ENCODE data around the gene PRKCZ.
"Not testable (repeated sequence)": the region's sequence is repeated elsewhere in the genome, so short reads cannot be mapped to it uniquely, and the experiment has no call there.

Gene PRKCZ

GRCh38 chr1:2103266-2103900, 53.2 kb downstream of the PRKCZ start:
- no peak for DNase-seq (ENCODE audit: low spot score)

GRCh38 chr1:2103901-2104590, 53.8 kb downstream of the PRKCZ start:
- no peak for DNase-seq (ENCODE audit: low spot score)

- DNase-seq (ENCODE audit: low spot score) = no peak
Observed at GRCh38 chr1:2104621-2105427, 54.6 kb downstream of the PRKCZ start.

GRCh38 chr1:2105781-2106524, 55.7 kb downstream of the PRKCZ start:
- no peak for DNase-seq (ENCODE audit: low spot score)

DNA sequence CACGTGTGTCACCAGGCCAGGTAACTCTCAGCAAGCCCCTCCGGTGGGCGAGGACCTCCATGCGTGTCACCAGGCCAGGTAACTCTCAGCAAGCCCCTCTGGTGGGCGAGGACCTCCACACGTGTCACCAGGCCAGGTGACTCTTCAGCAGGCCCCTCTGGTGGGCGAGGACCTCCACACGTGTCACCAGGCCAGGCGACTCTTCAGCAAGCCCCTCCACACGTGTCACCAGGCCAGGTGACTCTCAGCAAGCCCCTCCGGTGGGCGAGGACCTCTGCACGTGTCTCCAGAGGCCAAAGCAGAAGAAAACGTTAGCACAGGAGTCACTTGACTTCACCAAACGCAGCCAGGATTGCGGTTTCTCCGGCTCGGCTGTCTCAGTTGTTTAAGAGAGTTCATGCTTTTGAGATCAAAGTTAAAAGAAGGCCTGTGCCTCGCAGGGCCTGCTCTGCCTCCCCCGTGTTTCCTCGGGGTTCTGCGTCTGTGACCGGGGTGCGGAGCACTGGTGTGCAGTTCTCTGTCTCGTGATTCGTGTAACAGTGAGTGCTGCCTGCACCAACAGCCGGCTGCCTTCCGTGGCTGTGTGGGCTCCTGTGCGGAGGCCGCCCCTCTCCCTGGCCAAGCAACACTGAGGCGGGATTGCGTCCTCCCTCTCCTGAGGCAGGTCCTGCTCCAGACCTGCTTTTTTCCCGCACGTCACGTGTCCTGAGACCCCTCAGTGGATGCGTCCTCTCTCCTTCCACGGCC, 56.6 kb downstream of the PRKCZ start:
- no peak for DNase-seq (ENCODE audit: low spot score)

GRCh38 chr1:2107586-2108212, 57.5 kb downstream of the PRKCZ start:
- DNase-seq (ENCODE audit: low spot score) = no peak

- peak; percentile 89 for DNase-seq (ENCODE audit: low spot score)
Observed at GRCh38 chr1:2108213-2108876, 58.1 kb downstream of the PRKCZ start.

GRCh38 chr1:2108877-2109580, 58.8 kb downstream of the PRKCZ start:
- no peak for DNase-seq (ENCODE audit: low spot score)

DNA sequence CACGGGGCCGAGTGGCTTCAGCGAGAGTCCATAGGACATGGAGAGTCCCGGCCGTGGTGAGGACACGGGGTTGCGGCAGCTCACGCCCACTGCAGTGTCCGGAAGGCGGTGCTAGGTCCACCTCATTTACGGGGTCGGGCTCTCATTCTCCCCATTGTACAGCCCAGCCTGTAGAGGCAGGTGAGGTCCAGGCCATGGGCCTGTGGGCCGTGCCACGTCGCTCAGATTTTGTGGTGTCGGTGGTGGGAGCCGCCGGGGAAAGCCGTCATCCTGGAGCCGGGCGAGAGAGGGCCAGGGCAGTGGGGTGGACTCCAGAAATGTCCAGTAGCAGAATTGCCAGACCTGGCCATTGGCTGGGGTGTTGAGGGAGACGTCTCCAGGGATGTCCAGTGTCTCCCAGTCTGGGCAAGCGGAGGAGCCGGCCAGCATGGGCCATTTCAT, 59.4 kb downstream of the PRKCZ start:
- no peak for DNase-seq (ENCODE audit: low spot score)

DNA sequence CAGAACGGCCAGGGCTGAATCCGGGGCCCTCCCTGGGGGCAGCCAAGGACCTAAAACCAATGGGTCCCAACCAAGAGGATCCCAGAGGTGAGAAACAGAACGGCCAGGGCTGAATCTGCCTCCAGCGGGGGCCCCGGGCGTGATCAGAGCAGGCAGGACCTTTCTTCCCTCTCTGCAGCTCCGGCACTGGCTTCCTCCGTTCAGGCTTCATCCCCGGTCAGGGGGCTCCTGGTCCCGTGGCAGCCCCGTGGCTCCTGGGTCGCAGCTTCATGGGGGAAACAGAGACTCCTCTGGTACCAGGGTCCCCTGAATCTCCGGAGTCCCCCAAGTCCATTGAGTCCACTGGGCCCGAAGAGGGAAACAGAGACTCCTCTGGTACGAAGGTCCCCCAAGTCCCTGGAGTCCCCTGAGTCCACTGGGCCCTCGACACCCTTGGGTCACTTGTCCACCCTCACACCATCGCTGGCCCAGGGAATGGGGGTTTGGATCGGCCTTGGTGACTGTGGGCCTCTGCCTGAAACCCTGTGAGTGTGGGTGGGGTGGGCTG, 60.1 kb downstream of the PRKCZ start:
- DNase-seq (ENCODE audit: low spot score) = no peak

GRCh38 chr1:2110738-2111673, 60.8 kb downstream of the PRKCZ start:
- DNase-seq (ENCODE audit: low spot score) = no peak

DNA sequence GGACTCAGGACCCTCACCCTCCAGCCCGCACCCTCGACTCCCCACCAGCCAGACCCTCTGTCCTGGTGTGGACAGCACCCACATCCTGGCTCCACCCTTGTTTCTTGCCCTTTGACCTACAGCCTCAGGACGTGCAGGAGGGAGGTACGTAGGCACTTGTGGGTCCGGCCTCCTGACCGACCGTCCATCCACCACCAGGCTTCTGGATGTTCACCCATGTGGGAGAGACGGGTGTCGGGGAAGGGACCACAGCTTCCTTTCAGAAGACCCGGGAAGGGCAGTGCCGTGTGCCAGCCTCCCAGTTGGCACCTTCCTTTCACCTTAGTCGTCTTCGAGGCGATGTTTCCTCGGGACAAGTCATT, 61.4 kb downstream of the PRKCZ start:
- no peak for DNase-seq (ENCODE audit: low spot score)

DNA sequence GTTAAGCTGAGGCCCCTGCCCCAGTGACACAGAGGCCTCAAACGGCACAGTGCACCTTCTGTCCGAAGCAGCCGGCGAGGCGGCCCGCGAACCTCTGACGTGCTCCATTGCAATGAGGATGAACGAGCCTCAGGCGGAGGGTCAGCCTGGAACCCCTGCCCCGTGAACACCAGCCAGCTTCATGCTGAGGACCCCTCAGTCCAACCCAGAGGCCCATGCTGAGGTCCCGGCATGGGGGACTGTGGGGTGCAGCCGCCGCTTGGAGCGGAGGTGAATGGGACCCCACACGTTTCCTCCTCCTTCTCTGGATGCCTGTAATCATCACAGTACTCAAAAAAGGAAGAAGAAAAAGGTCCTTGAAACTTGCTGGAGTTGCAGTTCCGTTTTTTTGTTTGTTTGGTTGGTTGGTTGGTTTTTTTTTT, 62.1 kb downstream of the PRKCZ start:
- DNase-seq (ENCODE audit: low spot score) = no peak

- no peak for DNase-seq (ENCODE audit: low spot score)
Observed at GRCh38 chr1:2113620-2114135, 63.5 kb downstream of the PRKCZ start.

GRCh38 chr1:2114635-2115007, 64.4 kb downstream of the PRKCZ start:
- not testable (repeated sequence) for DNase-seq (ENCODE audit: low spot score)

DNA sequence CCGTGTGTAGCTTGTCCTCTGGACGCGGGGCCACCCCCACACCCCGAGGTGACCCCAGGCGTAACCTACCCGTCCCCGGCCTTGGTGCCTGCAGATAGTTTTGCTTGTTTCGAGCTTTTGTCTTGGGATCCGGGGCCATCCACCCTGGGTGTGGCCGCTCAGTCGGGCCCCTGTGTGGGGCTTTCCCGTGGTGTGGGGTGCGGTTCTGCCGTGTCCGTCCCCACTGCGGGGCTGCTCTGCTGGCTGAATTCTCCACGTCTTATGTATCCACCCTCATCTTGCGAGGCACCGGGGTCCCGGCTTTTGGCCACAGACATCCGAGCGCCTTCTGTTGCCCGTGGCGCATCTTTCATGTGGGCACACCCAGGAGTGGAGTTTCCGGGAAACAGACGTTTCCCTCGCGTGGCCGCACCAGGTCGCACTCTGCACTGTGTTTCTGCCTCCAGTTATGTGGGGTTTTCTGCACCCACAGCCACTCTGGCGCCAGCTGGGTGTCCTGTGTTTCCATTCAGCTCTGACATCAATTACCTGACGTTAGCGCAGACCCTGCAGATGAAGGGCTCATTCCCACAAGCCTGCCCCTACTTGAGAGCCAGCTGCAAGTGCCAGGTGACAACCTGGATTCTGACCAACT, 64.9 kb downstream of the PRKCZ start:
- no peak for DNase-seq (ENCODE audit: low spot score)

DNA sequence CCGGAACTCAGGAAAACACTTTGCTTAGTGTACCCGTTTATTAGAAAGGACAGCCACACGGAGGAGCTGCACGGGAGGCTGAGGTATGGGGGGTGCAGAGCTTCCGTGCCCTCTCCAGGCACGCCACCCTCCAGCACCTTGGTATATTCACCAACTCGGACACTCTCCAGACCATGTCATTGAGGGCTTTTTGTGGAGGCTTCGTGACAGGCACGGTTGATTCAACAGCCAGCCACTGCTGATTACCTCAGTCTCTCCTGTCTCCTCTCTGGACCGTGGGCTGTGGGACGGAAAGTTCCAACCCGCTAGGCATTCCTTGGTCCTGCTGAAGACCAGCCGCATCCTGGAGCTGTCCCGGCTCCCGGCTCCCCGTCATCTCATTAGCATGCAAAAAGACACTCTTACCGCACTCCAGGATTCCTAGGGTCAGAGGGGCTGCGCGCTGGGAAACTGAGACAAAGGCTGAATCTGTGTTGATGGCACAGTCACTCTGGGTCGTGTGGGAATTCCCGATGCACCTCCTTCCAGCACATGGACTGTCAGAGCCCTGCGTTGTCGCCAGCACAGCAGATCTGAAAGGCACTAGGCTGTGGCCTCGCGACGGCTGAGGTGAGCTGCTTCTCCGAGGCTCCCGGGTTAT, 65.6 kb downstream of the PRKCZ start:
- DNase-seq (ENCODE audit: low spot score) = no peak
